HepG2 (cell line): ENCODE data around the gene FBXL13. TPM values are rescaled to one million over a fixed set of nuclear protein-coding genes. Genes with fewer than 3 reads are reported as not detected.

Source experiments
- BHLHE40 ChIP-seq: IDR thresholded peaks from 2 replicates; pipeline ENCODE4 v1.6.1; 2011; ENCODE audit warnings: low read length, improper control_type of control experiment
- BORCS8-MEF2B ChIP-seq: sonication (generic); formaldehyde crosslinking; IDR thresholded peaks from 2 replicates; pipeline ENCODE4 v1.8.0; 2022; ENCODE audit warnings: mild to moderate bottlenecking, missing genetic modification reagents
- ETV5 ChIP-seq: IDR thresholded peaks from 2 replicates; pipeline ENCODE4 v1.6.1; 2018; ENCODE audit warnings: missing biosample characterization, missing genetic modification reagents, inconsistent platforms, borderline replicate concordance
- HHEX ChIP-seq: IDR thresholded peaks from 2 replicates; pipeline ENCODE4 v1.6.1; 2016; ENCODE audit warnings: control low read depth
- MBD4 ChIP-seq: IDR thresholded peaks from 2 replicates; pipeline ENCODE4 v1.6.1; 2012; ENCODE audit warnings: low read length, inconsistent platforms, borderline replicate concordance
- NFKB2 ChIP-seq: sonication (generic); formaldehyde crosslinking; IDR thresholded peaks from 2 replicates; pipeline ENCODE4 v1.4.0; 2020; ENCODE audit warnings: missing genetic modification reagents, borderline replicate concordance
- RNF2 ChIP-seq: fragments of 450-650 bp; conservative IDR thresholded peaks from 2 replicates; pipeline ENCODE4 v1.6.1; 2016; ENCODE audit warnings: low read depth
- TCF7 ChIP-seq: sonication (generic); IDR thresholded peaks from 2 replicates; pipeline ENCODE4 v1.6.1; 2016; ENCODE audit warnings: antibody characterized with exemption, low read depth
- ZNF629 ChIP-seq: sonication (generic); formaldehyde crosslinking; conservative IDR thresholded peaks from 2 replicates; pipeline ENCODE4 v1.5.0; 2020; ENCODE audit warnings: missing genetic modification reagents
- polyA plus RNA-seq, 8 experiments: library from polyadenylated mRNA; depleted of rRNA in 3 of 8; stranded (reverse) in 7 of 8; unstranded in 1 of 8; fragments of >200 nt; fragmentation: Illumina TruSeq in 4 of 8; extraction: Trizol in 4 of 8; gene quantifications; 2 replicates each; pipeline versions ENCODE4 v1.2.1 to v1.2.3, GENCODE V29; 2011 to 2016; ENCODE audit warnings: low read depth in 4 of 8, missing spikeins in 1 of 8, mixed read lengths in 1 of 8; ENCODE audit not compliant: insufficient read depth in 1 of 8
- total RNA-seq, 5 experiments: library from RNA; depleted of rRNA; stranded (reverse); fragments of >200 nt; fragmentation: Illumina TruSeq; extraction: Trizol; gene quantifications; 2 replicates each; pipeline ENCODE4 v1.2.3, GENCODE V29; 2016; ENCODE audit warnings: low read depth in 1 of 5
- TF ChIP-seq, protein P1 (sequence below): sonication (generic); formaldehyde crosslinking; IDR thresholded peaks from 2 replicates; pipeline ENCODE4 v1.4.0; 2020; ENCODE audit warnings: mild to moderate bottlenecking, missing genetic modification reagents
- TF ChIP-seq, protein P2 (sequence below): sonication (generic); formaldehyde crosslinking; IDR thresholded peaks from 2 replicates; pipeline ENCODE4 v1.5.0; 2020; ENCODE audit warnings: mild to moderate bottlenecking, missing genetic modification reagents
- TF ChIP-seq, protein P3 (sequence below): sonication (generic); formaldehyde crosslinking; IDR thresholded peaks from 2 replicates; pipeline ENCODE4 v1.5.0; 2020; ENCODE audit warnings: missing genetic modification reagents
- TF ChIP-seq, protein P4 (sequence below): sonication (generic); formaldehyde crosslinking; IDR thresholded peaks from 2 replicates; pipeline ENCODE4 v1.5.0; 2020; ENCODE audit warnings: missing genetic modification reagents, mild to moderate bottlenecking, borderline replicate concordance
- TF ChIP-seq, protein P5 (sequence below): sonication (generic); formaldehyde crosslinking; IDR thresholded peaks from 2 replicates; pipeline ENCODE4 v1.5.1; 2020; ENCODE audit warnings: mild to moderate bottlenecking, missing genetic modification reagents, borderline replicate concordance

The FBXL13 gene
- total and polyA plus RNA-seq, 2 of the 13 experiments (the other 11 are each of a cell fraction or from before 2014, with no cell fraction given), result 0.24 to 0.77 TPM

DNA sequence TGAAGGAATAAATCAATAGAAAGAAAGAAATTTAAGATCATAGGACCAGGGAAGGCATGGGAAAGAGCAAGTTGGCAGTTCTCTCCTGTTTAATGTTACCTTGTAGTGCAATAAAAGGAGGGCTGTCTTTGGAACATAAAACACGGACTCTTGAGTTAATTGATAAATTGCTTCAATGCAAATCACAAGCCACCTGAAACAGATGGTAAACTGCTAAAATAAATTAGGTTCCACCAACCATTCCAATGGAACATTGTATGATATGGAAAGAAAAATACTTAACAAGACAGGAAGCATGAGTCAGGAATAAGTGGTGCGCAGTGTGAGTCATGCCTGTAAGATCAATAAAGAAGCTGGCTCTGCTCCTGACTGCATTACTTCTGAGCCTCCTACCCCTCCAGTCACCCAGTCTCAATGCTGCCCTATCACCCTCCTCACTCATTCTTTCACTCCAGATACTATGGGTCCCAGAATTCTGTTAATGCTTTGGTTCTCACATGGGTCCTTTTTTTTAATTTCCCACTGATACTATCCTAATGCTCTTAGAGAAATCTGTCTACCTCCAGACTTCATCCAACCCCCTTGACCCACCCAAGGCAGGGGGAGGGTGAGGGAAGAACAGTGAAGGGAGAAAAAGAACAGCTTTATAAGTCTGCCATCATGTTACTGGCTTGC, 82.9 kb downstream of the FBXL13 start (continued):
- TF ChIP-seq, protein P1, sequence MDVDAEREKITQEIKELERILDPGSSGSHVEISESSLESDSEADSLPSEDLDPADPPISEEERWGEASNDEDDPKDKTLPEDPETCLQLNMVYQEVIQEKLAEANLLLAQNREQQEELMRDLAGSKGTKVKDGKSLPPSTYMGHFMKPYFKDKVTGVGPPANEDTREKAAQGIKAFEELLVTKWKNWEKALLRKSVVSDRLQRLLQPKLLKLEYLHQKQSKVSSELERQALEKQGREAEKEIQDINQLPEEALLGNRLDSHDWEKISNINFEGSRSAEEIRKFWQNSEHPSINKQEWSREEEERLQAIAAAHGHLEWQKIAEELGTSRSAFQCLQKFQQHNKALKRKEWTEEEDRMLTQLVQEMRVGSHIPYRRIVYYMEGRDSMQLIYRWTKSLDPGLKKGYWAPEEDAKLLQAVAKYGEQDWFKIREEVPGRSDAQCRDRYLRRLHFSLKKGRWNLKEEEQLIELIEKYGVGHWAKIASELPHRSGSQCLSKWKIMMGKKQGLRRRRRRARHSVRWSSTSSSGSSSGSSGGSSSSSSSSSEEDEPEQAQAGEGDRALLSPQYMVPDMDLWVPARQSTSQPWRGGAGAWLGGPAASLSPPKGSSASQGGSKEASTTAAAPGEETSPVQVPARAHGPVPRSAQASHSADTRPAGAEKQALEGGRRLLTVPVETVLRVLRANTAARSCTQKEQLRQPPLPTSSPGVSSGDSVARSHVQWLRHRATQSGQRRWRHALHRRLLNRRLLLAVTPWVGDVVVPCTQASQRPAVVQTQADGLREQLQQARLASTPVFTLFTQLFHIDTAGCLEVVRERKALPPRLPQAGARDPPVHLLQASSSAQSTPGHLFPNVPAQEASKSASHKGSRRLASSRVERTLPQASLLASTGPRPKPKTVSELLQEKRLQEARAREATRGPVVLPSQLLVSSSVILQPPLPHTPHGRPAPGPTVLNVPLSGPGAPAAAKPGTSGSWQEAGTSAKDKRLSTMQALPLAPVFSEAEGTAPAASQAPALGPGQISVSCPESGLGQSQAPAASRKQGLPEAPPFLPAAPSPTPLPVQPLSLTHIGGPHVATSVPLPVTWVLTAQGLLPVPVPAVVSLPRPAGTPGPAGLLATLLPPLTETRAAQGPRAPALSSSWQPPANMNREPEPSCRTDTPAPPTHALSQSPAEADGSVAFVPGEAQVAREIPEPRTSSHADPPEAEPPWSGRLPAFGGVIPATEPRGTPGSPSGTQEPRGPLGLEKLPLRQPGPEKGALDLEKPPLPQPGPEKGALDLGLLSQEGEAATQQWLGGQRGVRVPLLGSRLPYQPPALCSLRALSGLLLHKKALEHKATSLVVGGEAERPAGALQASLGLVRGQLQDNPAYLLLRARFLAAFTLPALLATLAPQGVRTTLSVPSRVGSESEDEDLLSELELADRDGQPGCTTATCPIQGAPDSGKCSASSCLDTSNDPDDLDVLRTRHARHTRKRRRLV, result no peak
- TF ChIP-seq BHLHE40 (no peak), ZNF629 (CRISPR knock-in tag) (no peak), ETV5 (CRISPR knock-in tag) (peak; percentile 78; the same call in 1 of the 2 replicates), NFKB2 (no peak), TCF7 (peak; percentile 24; the same call in 1 of the 2 replicates), BORCS8-MEF2B (CRISPR knock-in tag) (no peak), HHEX (CRISPR knock-in tag) (no peak), MBD4 (no peak), RNF2 (no peak)
- TF ChIP-seq, protein P2, sequence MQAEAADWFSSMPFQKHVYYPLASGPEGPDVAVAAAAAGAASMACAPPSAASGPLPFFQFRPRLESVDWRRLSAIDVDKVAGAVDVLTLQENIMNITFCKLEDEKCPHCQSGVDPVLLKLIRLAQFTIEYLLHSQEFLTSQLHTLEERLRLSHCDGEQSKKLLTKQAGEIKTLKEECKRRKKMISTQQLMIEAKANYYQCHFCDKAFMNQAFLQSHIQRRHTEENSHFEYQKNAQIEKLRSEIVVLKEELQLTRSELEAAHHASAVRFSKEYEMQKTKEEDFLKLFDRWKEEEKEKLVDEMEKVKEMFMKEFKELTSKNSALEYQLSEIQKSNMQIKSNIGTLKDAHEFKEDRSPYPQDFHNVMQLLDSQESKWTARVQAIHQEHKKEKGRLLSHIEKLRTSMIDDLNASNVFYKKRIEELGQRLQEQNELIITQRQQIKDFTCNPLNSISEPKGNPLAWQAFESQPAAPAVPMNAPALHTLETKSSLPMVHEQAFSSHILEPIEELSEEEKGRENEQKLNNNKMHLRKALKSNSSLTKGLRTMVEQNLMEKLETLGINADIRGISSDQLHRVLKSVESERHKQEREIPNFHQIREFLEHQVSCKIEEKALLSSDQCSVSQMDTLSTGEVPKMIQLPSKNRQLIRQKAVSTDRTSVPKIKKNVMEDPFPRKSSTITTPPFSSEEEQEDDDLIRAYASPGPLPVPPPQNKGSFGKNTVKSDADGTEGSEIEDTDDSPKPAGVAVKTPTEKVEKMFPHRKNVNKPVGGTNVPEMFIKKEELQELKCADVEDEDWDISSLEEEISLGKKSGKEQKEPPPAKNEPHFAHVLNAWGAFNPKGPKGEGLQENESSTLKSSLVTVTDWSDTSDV (CRISPR knock-in tag), result no peak
- TF ChIP-seq, protein P3, sequence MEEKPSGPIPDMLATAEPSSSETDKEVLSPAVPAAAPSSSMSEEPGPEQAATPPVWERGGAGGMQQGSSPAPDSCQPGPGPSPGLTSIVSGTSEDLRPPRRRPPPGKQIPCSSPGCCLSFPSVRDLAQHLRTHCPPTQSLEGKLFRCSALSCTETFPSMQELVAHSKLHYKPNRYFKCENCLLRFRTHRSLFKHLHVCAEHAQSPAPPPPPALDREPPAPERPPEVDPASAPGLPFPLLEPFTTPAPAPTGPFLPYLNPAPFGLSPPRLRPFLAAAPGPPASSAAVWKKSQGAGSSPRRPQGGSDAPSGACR (CRISPR knock-in tag), result no peak
- TF ChIP-seq, protein P4, sequence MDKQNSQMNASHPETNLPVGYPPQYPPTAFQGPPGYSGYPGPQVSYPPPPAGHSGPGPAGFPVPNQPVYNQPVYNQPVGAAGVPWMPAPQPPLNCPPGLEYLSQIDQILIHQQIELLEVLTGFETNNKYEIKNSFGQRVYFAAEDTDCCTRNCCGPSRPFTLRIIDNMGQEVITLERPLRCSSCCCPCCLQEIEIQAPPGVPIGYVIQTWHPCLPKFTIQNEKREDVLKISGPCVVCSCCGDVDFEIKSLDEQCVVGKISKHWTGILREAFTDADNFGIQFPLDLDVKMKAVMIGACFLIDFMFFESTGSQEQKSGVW (CRISPR knock-in tag), result no peak
- TF ChIP-seq, protein P5, sequence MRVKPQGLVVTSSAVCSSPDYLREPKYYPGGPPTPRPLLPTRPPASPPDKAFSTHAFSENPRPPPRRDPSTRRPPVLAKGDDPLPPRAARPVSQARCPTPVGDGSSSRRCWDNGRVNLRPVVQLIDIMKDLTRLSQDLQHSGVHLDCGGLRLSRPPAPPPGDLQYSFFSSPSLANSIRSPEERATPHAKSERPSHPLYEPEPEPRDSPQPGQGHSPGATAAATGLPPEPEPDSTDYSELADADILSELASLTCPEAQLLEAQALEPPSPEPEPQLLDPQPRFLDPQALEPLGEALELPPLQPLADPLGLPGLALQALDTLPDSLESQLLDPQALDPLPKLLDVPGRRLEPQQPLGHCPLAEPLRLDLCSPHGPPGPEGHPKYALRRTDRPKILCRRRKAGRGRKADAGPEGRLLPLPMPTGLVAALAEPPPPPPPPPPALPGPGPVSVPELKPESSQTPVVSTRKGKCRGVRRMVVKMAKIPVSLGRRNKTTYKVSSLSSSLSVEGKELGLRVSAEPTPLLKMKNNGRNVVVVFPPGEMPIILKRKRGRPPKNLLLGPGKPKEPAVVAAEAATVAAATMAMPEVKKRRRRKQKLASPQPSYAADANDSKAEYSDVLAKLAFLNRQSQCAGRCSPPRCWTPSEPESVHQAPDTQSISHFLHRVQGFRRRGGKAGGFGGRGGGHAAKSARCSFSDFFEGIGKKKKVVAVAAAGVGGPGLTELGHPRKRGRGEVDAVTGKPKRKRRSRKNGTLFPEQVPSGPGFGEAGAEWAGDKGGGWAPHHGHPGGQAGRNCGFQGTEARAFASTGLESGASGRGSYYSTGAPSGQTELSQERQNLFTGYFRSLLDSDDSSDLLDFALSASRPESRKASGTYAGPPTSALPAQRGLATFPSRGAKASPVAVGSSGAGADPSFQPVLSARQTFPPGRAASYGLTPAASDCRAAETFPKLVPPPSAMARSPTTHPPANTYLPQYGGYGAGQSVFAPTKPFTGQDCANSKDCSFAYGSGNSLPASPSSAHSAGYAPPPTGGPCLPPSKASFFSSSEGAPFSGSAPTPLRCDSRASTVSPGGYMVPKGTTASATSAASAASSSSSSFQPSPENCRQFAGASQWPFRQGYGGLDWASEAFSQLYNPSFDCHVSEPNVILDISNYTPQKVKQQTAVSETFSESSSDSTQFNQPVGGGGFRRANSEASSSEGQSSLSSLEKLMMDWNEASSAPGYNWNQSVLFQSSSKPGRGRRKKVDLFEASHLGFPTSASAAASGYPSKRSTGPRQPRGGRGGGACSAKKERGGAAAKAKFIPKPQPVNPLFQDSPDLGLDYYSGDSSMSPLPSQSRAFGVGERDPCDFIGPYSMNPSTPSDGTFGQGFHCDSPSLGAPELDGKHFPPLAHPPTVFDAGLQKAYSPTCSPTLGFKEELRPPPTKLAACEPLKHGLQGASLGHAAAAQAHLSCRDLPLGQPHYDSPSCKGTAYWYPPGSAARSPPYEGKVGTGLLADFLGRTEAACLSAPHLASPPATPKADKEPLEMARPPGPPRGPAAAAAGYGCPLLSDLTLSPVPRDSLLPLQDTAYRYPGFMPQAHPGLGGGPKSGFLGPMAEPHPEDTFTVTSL (CRISPR knock-in tag), result peak; percentile 70; the same call in 1 of the 2 replicates
